B cell (primary cell): ENCODE results near the gene NEU4. TPM values are rescaled to one million over a fixed set of nuclear protein-coding genes. Genes with fewer than 3 reads are reported as not detected.

Experiments
- ATAC-seq: fragments of 200-7000 bp; cut with Tn5 transposase; one replicate; pipeline ENCODE4 v1.10.0; 2021; ENCODE audit warnings: low read depth, mild to moderate bottlenecking, moderate number of reproducible peaks, moderate library complexity
- CTCF ChIA-PET: fragments of 350-600 bp; sonication (Branson Sonifier 250); formaldehyde crosslinking; loops from one replicate; lab custom pipeline; 2021; ENCODE audit warnings: antibody characterized with exemption, inconsistent platforms; lab: Charles Lee
- POLR2A ChIA-PET: fragments of 350-600 bp; sonication (Branson Sonifier 250); formaldehyde crosslinking; loops from one replicate; lab custom pipeline; 2021; ENCODE audit warnings: antibody characterized with exemption; lab: Charles Lee
- DNase-seq: peaks from one replicate; pipeline ENCODE4 v3.0.0; 2013
- H2AFZ ChIP-seq: 2 replicates; pipeline ENCODE4 v1.6.1; 2012; ENCODE audit warnings: mild to moderate bottlenecking, low read depth, low read length; ENCODE audit not compliant: insufficient read depth, poor library complexity, severe bottlenecking
- H3K27ac ChIP-seq, 2 donors: 1 replicate in 1 of 2; 2 replicates in 1 of 2; pipeline ENCODE4 v1.5.1; 2012 to 2013; ENCODE audit warnings: low read length in 2 of 2, mild to moderate bottlenecking in 2 of 2, moderate library complexity in 1 of 2
- H3K27me3 ChIP-seq, 4 experiments: fragments of 200-600 bp in 1 of 4; sonication (generic) in 1 of 4; replicated peaks in 1 of 4; 1 replicate in 2 of 4; 2 replicates in 2 of 4; pipeline versions ENCODE4 v1.6.1 to v1.7.0; 2013 to 2016; ENCODE audit warnings: low read length in 3 of 4, mild to moderate bottlenecking in 2 of 4, mixed read lengths in 1 of 4, moderate library complexity in 1 of 4; ENCODE audit not compliant: insufficient read depth in 4 of 4, control insufficient read depth in 3 of 4; ENCODE audit errors: control extremely low read depth in 1 of 4
- H3K36me3 ChIP-seq, 2 experiments: replicated peaks in 1 of 2; 1 replicate in 1 of 2; 2 replicates in 1 of 2; pipeline versions ENCODE4 v1.6.1 to v1.7.1; 2013; ENCODE audit warnings: low read length in 1 of 2; ENCODE audit not compliant: insufficient read depth in 2 of 2, control insufficient read depth in 1 of 2; ENCODE audit errors: control extremely low read depth in 1 of 2, extremely low read depth in 1 of 2
- H3K4me1 ChIP-seq, 2 donors: fragments of 200-600 bp in 1 of 2; sonication (generic) in 1 of 2; 1 replicate in 1 of 2; 2 replicates in 1 of 2; pipeline versions ENCODE4 v1.5.1 to v1.6.1; 2013 to 2017; ENCODE audit warnings: low read length in 2 of 2; ENCODE audit not compliant: control insufficient read depth in 2 of 2, insufficient read depth in 2 of 2
- H3K4me2 ChIP-seq: replicated peaks from 2 replicates; pipeline ENCODE3; 2012; ENCODE audit warnings: mild to moderate bottlenecking, low read depth, low read length; ENCODE audit not compliant: poor library complexity, severe bottlenecking
- H3K4me3 ChIP-seq, 5 experiments: fragments of 200-600 bp in 1 of 5; sonication (generic) in 1 of 5; 1 replicate in 3 of 5; 2 replicates in 2 of 5; pipeline versions ENCODE4 v1.5.1 to v1.7.0; 2011 to 2016; ENCODE audit warnings: low read length in 4 of 5, mild to moderate bottlenecking in 4 of 5, low read depth in 2 of 5, control low read depth in 1 of 5, moderate library complexity in 1 of 5; ENCODE audit not compliant: insufficient read depth in 1 of 5; ENCODE audit errors: control extremely low read depth in 1 of 5, extremely low read depth in 1 of 5
- H3K79me2 ChIP-seq: fragments of 200-600 bp; sonication (generic); one replicate; pipeline ENCODE4 v1.6.0; 2016; ENCODE audit warnings: low read length; ENCODE audit not compliant: control insufficient read depth, insufficient read depth
- H3K9ac ChIP-seq: fragments of 200-600 bp; sonication (generic); 2 replicates; pipeline ENCODE4 v1.6.1; 2017; ENCODE audit warnings: mild to moderate bottlenecking, low read length, moderate library complexity
- H3K9me3 ChIP-seq, 3 donors: one replicate each; pipeline versions ENCODE4 v1.6.1 to v1.7.1; 2013; ENCODE audit warnings: low read length in 2 of 3; ENCODE audit not compliant: control insufficient read depth in 2 of 3, insufficient read depth in 1 of 3; ENCODE audit errors: control extremely low read depth in 1 of 3
- H4K20me1 ChIP-seq: 2 replicates; pipeline ENCODE4 v1.6.0; 2012; ENCODE audit warnings: mild to moderate bottlenecking, low read length; ENCODE audit not compliant: insufficient read depth, control insufficient read depth, poor library complexity, severe bottlenecking
- H3K27ac Mint-ChIP-seq: one replicate; pipeline ENCODE4 v1.8.0; 2021; ENCODE audit warnings: mixed read lengths
- H3K27me3 Mint-ChIP-seq: one replicate; pipeline ENCODE4 v1.8.0; 2021; ENCODE audit warnings: mixed read lengths
- H3K4me1 Mint-ChIP-seq: one replicate; pipeline ENCODE4 v1.8.0; 2021; ENCODE audit warnings: mixed read lengths
- H3K4me3 Mint-ChIP-seq: one replicate; pipeline ENCODE4 v1.8.0; 2021; ENCODE audit warnings: mixed read lengths
- H3K9me3 Mint-ChIP-seq: one replicate; pipeline ENCODE4 v1.8.0; 2022; ENCODE audit warnings: mixed read lengths; ENCODE audit not compliant: insufficient read depth
- CTCF ChIP-seq: fragments of 200-600 bp; IDR thresholded peaks from one replicate; pipeline ENCODE4 v1.8.0; 2022; ENCODE audit warnings: antibody characterized with exemption, mild to moderate bottlenecking
- EZH2 ChIP-seq: IDR thresholded peaks from 2 replicates; pipeline ENCODE4 v1.6.1; 2012; ENCODE audit warnings: borderline replicate concordance, low read depth, mild to moderate bottlenecking, moderate library complexity, low read length; ENCODE audit not compliant: insufficient read depth, poor library complexity, severe bottlenecking
- WGBS: methylation state at CpG from one replicate; pipeline ENCODE4 v1.1.5; 2013; ENCODE audit warnings: missing lambda C conversion rate; ENCODE audit not compliant: insufficient coverage; 5-methylcytosine and 5-hydroxymethylcytosine counted together
- intact Hi-C: fragments of 100-400 bp; cut with micrococcal nuclease; formaldehyde crosslinking; loops from one replicate; pipeline ENCODE4 v1.10.0; 2022
- polyA plus RNA-seq: library from polyadenylated mRNA; depleted of rRNA; stranded (reverse); fragments of >200 nt; gene quantifications from 2 replicates; pipeline ENCODE4 v1.2.3, GENCODE V29; 2012
- total RNA-seq, 2 donors: library from RNA; stranded (reverse); fragments of 120-200 nt in 1 of 2; gene quantifications; 1 replicate in 1 of 2; 2 replicates in 1 of 2; pipeline versions ENCODE4 v1.2.3 to v1.2.4, GENCODE V29; 2013 to 2022

The NEU4 gene
- total and polyA plus RNA-seq, 2 donors (not counting 1 experiment from before 2014, with no cell fraction given) = 0.19 TPM; not detected in 1

GRCh38 chr2:241803387-241804325 is 5.3 kb upstream of the NEU4 start:
- 4% methylated on average over 109 of the region's 109 CpGs for WGBS

More at GRCh38 chr2:241803387-241804325, 5.3 kb upstream of the NEU4 start:
- POLR2A ChIA-PET = no interaction called here
- Histone ChIP-seq H3K79me2 (no peaks in the 10 kb centered on the region), H3K9ac (peak overlapping the region; percentile 54), H3K4me1 (peaks cover 12 to 19% of the 10 kb centered on the region in 2 donors), H4K20me1 (no peaks in the 10 kb centered on the region), H3K9me3 (no peaks in the 10 kb centered on the region), H3K27me3 (peaks cover 0 to 13% (median 10%) of the 10 kb centered on the region in 4 experiments), H2AFZ (peak overlapping the region; percentile 50), H3K36me3 (no peaks in the 10 kb centered on the region), H3K27ac (no peak overlapping the region), H3K4me2 (peak overlapping the region; percentile 86), H3K4me3 (peak overlapping the region in 4 of 5 experiments; percentile 15 to 49 (median 44))
- peak; percentile 71 for DNase-seq
- ATAC-seq = peak; percentile 47
- Mint-ChIP-seq H3K27ac (no peak overlapping the region), H3K4me3 (peak overlapping the region; percentile 72), H3K9me3 (no peaks in the 10 kb centered on the region), H3K4me1 (peaks cover 17% of the 10 kb centered on the region), H3K27me3 (peaks cover 9% of the 10 kb centered on the region)
- intact Hi-C loops = no loop called here
- TF ChIP-seq EZH2 (no peak), CTCF (no peak)
- CTCF ChIA-PET = interaction anchor here (1.7 kb wide), 1 partner anchor 75 kb away, joined by 3 read pairs; no protein-coding TSS in a partner anchor
